PC-3 (cell line): ENCODE data around the gene DCTN2. TPM values are rescaled to one million over a fixed set of nuclear protein-coding genes. Genes with fewer than 3 reads are reported as not detected.
A peak's percentile ranks its signal among the peaks of the same experiment; 100 is the strongest.

Experiments
- ATAC-seq: fragments of 200-7000 bp; cut with Tn5 transposase; 2 replicates; pipeline ENCODE4 v1.9.1; 2020; ENCODE audit warnings: mild to moderate bottlenecking, moderate library complexity
- BruUV-seq: library from RNA; stranded (reverse); fragments of 400-500 nt; replicated peaks from 2 replicates; lab custom pipeline; 2021; lab: Mats Ljungman, UMichigan
- CTCF ChIA-PET: fragments of 300-600 bp; sonication (Branson Sonifier 250); formaldehyde crosslinking; loops from one replicate; lab custom pipeline; 2022; ENCODE audit warnings: antibody characterized with exemption; lab: Charles Lee
- POLR2A ChIA-PET: fragments of 300-600 bp; sonication (Branson Sonifier 250); formaldehyde crosslinking; loops from one replicate; lab custom pipeline; 2022; ENCODE audit warnings: antibody characterized with exemption; ENCODE audit not compliant: unreplicated experiment; lab: Charles Lee
- DNase-seq: peaks from one replicate; pipeline ENCODE4 v3.0.0-alpha.2; 2015
- H2AFZ ChIP-seq: fragments of 300-600 bp; sonication (generic); 2 replicates; pipeline ENCODE4 v1.6.0; 2016; ENCODE audit warnings: antibody characterized with exemption, low read length
- H3F3A ChIP-seq: fragments of 300-600 bp; sonication (generic); one replicate; pipeline ENCODE4 v1.6.0; 2017; ENCODE audit warnings: antibody characterized with exemption, low read length, control low read depth, mild to moderate bottlenecking; ENCODE audit not compliant: unreplicated experiment
- H3K27ac ChIP-seq: fragments of 300-600 bp; sonication (generic); 2 replicates; pipeline ENCODE4 v1.5.1; 2016; ENCODE audit warnings: mild to moderate bottlenecking, low read length
- H3K27me3 ChIP-seq: fragments of 300-600 bp; sonication (generic); 2 replicates; pipeline ENCODE4 v1.6.1; 2016; ENCODE audit warnings: low read length, mixed read lengths
- H3K36me3 ChIP-seq: fragments of 300-600 bp; sonication (generic); 2 replicates; pipeline ENCODE4 v1.6.1; 2016; ENCODE audit warnings: low read depth, mixed run types, low read length, mixed read lengths
- H3K4me1 ChIP-seq: fragments of 300-600 bp; sonication (generic); 2 replicates; pipeline ENCODE4 v1.5.1; 2016; ENCODE audit warnings: low read length; ENCODE audit not compliant: insufficient read depth
- H3K4me2 ChIP-seq: fragments of 300-600 bp; sonication (generic); 2 replicates; pipeline ENCODE4 v1.6.0; 2016; ENCODE audit warnings: low read length
- H3K4me3 ChIP-seq: fragments of 300-600 bp; sonication (generic); 2 replicates; pipeline ENCODE4 v1.5.1; 2016; ENCODE audit warnings: mild to moderate bottlenecking, low read length, mixed read lengths
- H3K79me2 ChIP-seq: fragments of 300-600 bp; sonication (generic); 2 replicates; pipeline ENCODE4 v1.6.1; 2017; ENCODE audit warnings: low read length, mixed read lengths
- H3K9ac ChIP-seq: fragments of 300-600 bp; sonication (generic); 2 replicates; pipeline ENCODE4 v1.6.0; 2016; ENCODE audit warnings: mild to moderate bottlenecking, low read length
- H3K9me2 ChIP-seq: fragments of 300-600 bp; sonication (generic); replicated peaks from 2 replicates; pipeline ENCODE4 v1.6.1; 2016; ENCODE audit warnings: mixed run types, low read length, mixed read lengths
- H3K9me3 ChIP-seq: fragments of 300-600 bp; sonication (generic); 2 replicates; pipeline ENCODE4 v1.6.1; 2016; ENCODE audit warnings: low read length, mixed read lengths
- H4K20me1 ChIP-seq: fragments of 300-600 bp; sonication (generic); 2 replicates; pipeline ENCODE4 v1.6.1; 2016; ENCODE audit warnings: low read length, mixed read lengths
- CTCF ChIP-seq: fragments of 300-600 bp; sonication (generic); conservative IDR thresholded peaks from 2 replicates; pipeline ENCODE4 v1.5.1; 2017; ENCODE audit warnings: antibody characterized with exemption, low read depth, mild to moderate bottlenecking, low read length
- EZH2 ChIP-seq: fragments of 300-600 bp; sonication (generic); IDR thresholded peaks from one replicate; pipeline ENCODE4 v1.6.1; 2017; ENCODE audit warnings: antibody characterized with exemption, mild to moderate bottlenecking, low read length; ENCODE audit not compliant: unreplicated experiment
- EZH2phosphoT487 ChIP-seq: fragments of 300-600 bp; sonication (generic); IDR thresholded peaks from 2 replicates; pipeline ENCODE4 v1.6.1; 2018; ENCODE audit warnings: mild to moderate bottlenecking, antibody characterized with exemption, low read length, borderline replicate concordance
- intact Hi-C: fragments of 100-400 bp; cut with micrococcal nuclease; formaldehyde crosslinking; loops from 2 replicates; pipeline ENCODE4 v1.9.0; 2023
- total RNA-seq: library from RNA; depleted of rRNA; stranded (reverse); fragments of >200 nt; gene quantifications from 2 replicates; pipeline ENCODE4 v1.2.3, GENCODE V29; 2014

The DCTN2 gene
- total RNA-seq, 1 experiment from 2014 or later: 88.5 TPM

- peak overlapping the region; percentile 99 for H3K9ac ChIP-seq
- H3K9me3 ChIP-seq: no peaks in the 10 kb centered on the region
- peaks cover 8% of the 10 kb centered on the region; the same call in 1 of the 2 replicates for H3K36me3 ChIP-seq
- H3K27me3 ChIP-seq: no peaks in the 10 kb centered on the region
- TSS peak; percentile 33 for BruUV-seq
- ATAC-seq (peak; percentile 23), DNase-seq (peak; percentile 69)
- ChIA-PET CTCF (no interaction called here), POLR2A (no interaction called here)
- H3K9me2 ChIP-seq: no peaks in the 10 kb centered on the region
- no peak for TF ChIP-seq EZH2
- no peak for TF ChIP-seq CTCF
- no peak for TF ChIP-seq EZH2phosphoT487
- peak overlapping the region; percentile 90 for H3K4me2 ChIP-seq
- peak overlapping the region; percentile 49 for H3K27ac ChIP-seq
- H3K4me1 ChIP-seq: peaks cover 15% of the 10 kb centered on the region
- peak overlapping the region; percentile 89 for H3K4me3 ChIP-seq
- no peaks in the 10 kb centered on the region for H3F3A ChIP-seq
- H2AFZ ChIP-seq: peak overlapping the region; percentile 86
- H3K79me2 ChIP-seq: peaks cover 26% of the 10 kb centered on the region
- intact Hi-C loops: loop anchor here (2.0 kb wide), 1 partner anchor 37 kb away; no protein-coding TSS in a partner anchor
- no peaks in the 10 kb centered on the region for H4K20me1 ChIP-seq
These were observed 1.1 kb downstream of the DCTN2 start for GRCh38 chr12:57545809-57546437.

GRCh38 chr12:57543581-57543980 lies 3.4 kb downstream of the DCTN2 start:
- Histone ChIP-seq H3F3A (no peaks in the 10 kb centered on the region), H3K4me2 (no peak overlapping the region), H3K9me3 (no peaks in the 10 kb centered on the region), H3K36me3 (peaks cover 19% of the 10 kb centered on the region; the same call in 1 of the 2 replicates), H3K9me2 (no peaks in the 10 kb centered on the region), H3K4me3 (no peak overlapping the region), H2AFZ (no peak overlapping the region), H3K9ac (no peak overlapping the region), H4K20me1 (no peaks in the 10 kb centered on the region), H3K4me1 (peaks cover 15% of the 10 kb centered on the region), H3K27ac (no peak overlapping the region), H3K79me2 (peaks cover 26% of the 10 kb centered on the region), H3K27me3 (no peaks in the 10 kb centered on the region)
- ChIA-PET POLR2A (interaction anchor here (0.6 kb wide), 1 partner anchor 41 kb away, joined by 3 read pairs; no protein-coding TSS in a partner anchor), CTCF (no interaction called here)
- no TSS peak for BruUV-seq
- DNase-seq: peak; percentile 29
- intact Hi-C loops: no loop called here
- TF ChIP-seq EZH2 (no peak), CTCF (no peak), EZH2phosphoT487 (no peak)
- ATAC-seq: no peak

- POLR2A ChIA-PET: no interaction called here
- peaks cover 24% of the 10 kb centered on the region for H3K79me2 ChIP-seq
- no peaks in the 10 kb centered on the region for H3K27me3 ChIP-seq
- no TSS peak for BruUV-seq
- no peak overlapping the region for H2AFZ ChIP-seq
- no peaks in the 10 kb centered on the region for H3K9me2 ChIP-seq
- no peak for DNase-seq
- no peaks in the 10 kb centered on the region for H3K9me3 ChIP-seq
- no peak for ATAC-seq
- no peak overlapping the region for H3K27ac ChIP-seq
- TF ChIP-seq CTCF (no peak), EZH2 (no peak), EZH2phosphoT487 (no peak)
- intact Hi-C loops: no loop called here
- H3K9ac ChIP-seq: no peak overlapping the region
- H3K4me2 ChIP-seq: no peak overlapping the region
- CTCF ChIA-PET: no interaction called here
- no peak overlapping the region for H3K4me3 ChIP-seq
- H4K20me1 ChIP-seq: no peaks in the 10 kb centered on the region
- no peaks in the 10 kb centered on the region for H3F3A ChIP-seq
- peaks cover 12% of the 10 kb centered on the region for H3K4me1 ChIP-seq
- H3K36me3 ChIP-seq: peaks cover 19% of the 10 kb centered on the region; the same call in 1 of the 2 replicates
These were observed 5.3 kb downstream of the DCTN2 start for GRCh38 chr12:57541717-57542116.
